ENCODE measurements around the gene MED31.

MED31 gene

GRCh38 chr17:6651919-6652452 lies 581 bp upstream of the MED31 start:
- peak overlapping the region; percentile 93 for H3K18ac ChIP-seq (ENCODE audit: low read length)
- H3K4ac ChIP-seq (ENCODE audit: low read length) = peak overlapping the region; percentile 81
- peak overlapping the region; percentile 89 for H4K8ac ChIP-seq (ENCODE audit: low read depth, low read length)
- WGBS, 2 donors (ENCODE audit: extremely low coverage in 2 of 2, insufficient read length in 2 of 2, insufficient replicate concordance in 1 of 2) = no CpG with 5 or more reads among the region's 47 CpGs
- H3K27ac ChIP-seq (replicated peaks; ENCODE audit: low read length) = no peak overlapping the region
- H2BK5ac ChIP-seq (ENCODE audit: low read length) = peak overlapping the region; percentile 62
- no peak for DNase-seq (ENCODE audit: low spot score)
- peak overlapping the region; percentile 96 for H2BK12ac ChIP-seq (ENCODE audit: low read length)
- peak overlapping the region; percentile 97 for H2AK5ac ChIP-seq (ENCODE audit: low read depth, low read length)
- peaks cover 17 to 34% of the 10 kb centered on the region in 2 donors for H3K4me1 ChIP-seq (ENCODE audit: control insufficient read depth in 2 of 2, insufficient read depth in 1 of 2, low read depth in 1 of 2, low read length in 2 of 2)
- peak overlapping the region; percentile 82 for H3K9ac ChIP-seq (ENCODE audit: low read depth, low read length, poor library complexity)
- peaks cover 3 to 34% of the 10 kb centered on the region in 2 donors for H3K36me3 ChIP-seq (replicated peaks in 1 of 2; ENCODE audit: control insufficient read depth in 2 of 2, insufficient read depth in 2 of 2, low read length in 2 of 2)
- peaks cover 0 to 21% (median 19%) of the 10 kb centered on the region in 3 experiments for H3K27me3 ChIP-seq (ENCODE audit: control insufficient read depth in 3 of 3, insufficient read depth in 3 of 3, low read depth in 1 of 3, low read length in 3 of 3)
- peak overlapping the region; percentile 72 for H3K4me2 ChIP-seq (ENCODE audit: insufficient read depth, low read length, poor library complexity, severe bottlenecking)
- peaks cover 4% of the 10 kb centered on the region for H3K79me1 ChIP-seq (ENCODE audit: low read depth, low read length)
- peak overlapping the region; percentile 95 for H2BK15ac ChIP-seq (ENCODE audit: low read length)
- H2BK120ac ChIP-seq (ENCODE audit: low read depth, low read length) = peak overlapping the region; percentile 85
- H3K4me3 ChIP-seq (ENCODE audit: low read length in 2 of 2) = peak overlapping the region; percentile 75 to 83
- peak overlapping the region; percentile 96 for H2AFZ ChIP-seq (ENCODE audit: low read length)
- H3K23ac ChIP-seq (ENCODE audit: low read depth, low read length, poor library complexity) = peak overlapping the region; percentile 77
- peaks cover 0 to 3% of the 10 kb centered on the region in 2 donors for H3K9me3 ChIP-seq (replicated peaks in 1 of 2; ENCODE audit: control insufficient read depth in 2 of 2, insufficient read depth in 1 of 2, low read depth in 1 of 2, low read length in 2 of 2)
- no peak overlapping the region for H4K91ac ChIP-seq (ENCODE audit: low read depth, low read length, poor library complexity)
- H3K14ac ChIP-seq (ENCODE audit: low read length) = no peak overlapping the region

DNA sequence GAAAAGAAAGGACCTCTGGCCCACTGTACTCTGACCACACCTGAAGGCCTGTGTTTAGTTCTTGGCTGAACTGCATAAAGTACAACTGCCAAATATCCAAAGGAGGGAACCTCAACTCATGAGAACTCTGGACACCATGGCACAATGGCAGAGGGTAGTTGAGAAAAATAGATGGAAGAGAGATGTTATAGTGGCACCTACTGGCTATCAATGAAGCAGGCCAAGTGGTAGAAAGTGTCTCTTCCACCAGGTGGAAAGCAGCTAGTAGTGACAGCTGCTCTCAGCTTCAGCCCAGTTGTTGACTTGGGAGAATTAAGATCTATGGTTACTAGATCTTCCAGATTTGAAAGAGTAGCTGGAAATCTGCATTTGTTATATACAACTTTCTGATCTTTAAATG lies 3.2 kb downstream of the MED31 start:
- H3K9me3 ChIP-seq (replicated peaks in 1 of 2; ENCODE audit: control insufficient read depth in 2 of 2, insufficient read depth in 1 of 2, low read depth in 1 of 2, low read length in 2 of 2) = peaks cover 0 to 3% of the 10 kb centered on the region in 2 donors
- peaks cover 7 to 14% of the 10 kb centered on the region in 2 donors for H3K4me1 ChIP-seq (ENCODE audit: control insufficient read depth in 2 of 2, insufficient read depth in 1 of 2, low read depth in 1 of 2, low read length in 2 of 2)
- peaks cover 4% of the 10 kb centered on the region for H3K79me1 ChIP-seq (ENCODE audit: low read depth, low read length)
- no peak overlapping the region for H4K8ac ChIP-seq (ENCODE audit: low read depth, low read length)
- no peak overlapping the region for H3K4me3 ChIP-seq (ENCODE audit: low read length in 2 of 2)
- H2BK120ac ChIP-seq (ENCODE audit: low read depth, low read length) = no peak overlapping the region
- H3K27me3 ChIP-seq (ENCODE audit: control insufficient read depth in 3 of 3, insufficient read depth in 3 of 3, low read depth in 1 of 3, low read length in 3 of 3) = no peaks in the 10 kb centered on the region
- peaks cover 7 to 72% of the 10 kb centered on the region in 2 donors for H3K36me3 ChIP-seq (replicated peaks in 1 of 2; ENCODE audit: control insufficient read depth in 2 of 2, insufficient read depth in 2 of 2, low read length in 2 of 2)
- H3K23ac ChIP-seq (ENCODE audit: low read depth, low read length, poor library complexity) = no peak overlapping the region
- no peak overlapping the region for H3K18ac ChIP-seq (ENCODE audit: low read length)
- no peak overlapping the region for H2AFZ ChIP-seq (ENCODE audit: low read length)
- no peak for DNase-seq (ENCODE audit: low spot score)
- no peak overlapping the region for H3K9ac ChIP-seq (ENCODE audit: low read depth, low read length, poor library complexity)
- H4K91ac ChIP-seq (ENCODE audit: low read depth, low read length, poor library complexity) = no peak overlapping the region
- no peak overlapping the region for H3K14ac ChIP-seq (ENCODE audit: low read length)
- H2AK5ac ChIP-seq (ENCODE audit: low read depth, low read length) = no peak overlapping the region
- H2BK15ac ChIP-seq (ENCODE audit: low read length) = no peak overlapping the region
- no peak overlapping the region for H3K4me2 ChIP-seq (ENCODE audit: insufficient read depth, low read length, poor library complexity, severe bottlenecking)
- H2BK5ac ChIP-seq (ENCODE audit: low read length) = no peak overlapping the region
- no peak overlapping the region for H2BK12ac ChIP-seq (ENCODE audit: low read length)
- no peak overlapping the region for H3K4ac ChIP-seq (ENCODE audit: low read length)
- H3K27ac ChIP-seq (replicated peaks; ENCODE audit: low read length) = no peak overlapping the region

DNA sequence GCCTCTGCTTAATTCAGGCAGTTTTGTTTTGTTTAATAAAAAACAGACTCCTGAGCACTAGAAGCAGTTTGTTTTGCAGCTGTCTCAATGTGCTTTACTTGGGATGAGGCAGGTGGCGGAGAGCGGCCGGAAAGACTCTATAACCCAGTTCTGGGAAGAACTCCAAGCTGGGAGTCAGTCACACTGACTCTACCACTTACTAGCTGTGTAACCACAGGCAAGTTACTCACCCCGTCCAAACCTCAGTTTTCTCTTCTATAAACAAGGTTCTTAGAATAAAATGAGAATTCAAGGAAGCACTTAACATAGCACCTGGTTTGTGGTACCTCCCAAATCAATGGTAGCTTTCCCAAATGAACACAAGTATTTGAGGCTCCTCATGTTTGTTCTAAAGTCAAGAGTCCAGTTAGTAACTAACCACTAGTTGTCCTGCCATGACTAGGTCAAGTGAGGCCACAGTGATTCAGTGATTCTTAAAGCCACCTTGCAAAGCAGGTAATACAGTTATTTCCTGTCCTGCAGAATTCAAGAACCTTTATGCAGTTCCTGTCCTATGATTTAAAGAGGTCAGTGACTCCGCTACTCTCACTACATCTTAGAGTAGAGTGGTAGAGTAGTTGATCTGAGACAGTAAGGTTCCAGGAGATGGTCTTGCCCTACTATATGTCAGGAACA lies 7.8 kb downstream of the MED31 start:
- H3K9me3 ChIP-seq (replicated peaks in 1 of 2; ENCODE audit: control insufficient read depth in 2 of 2, insufficient read depth in 1 of 2, low read depth in 1 of 2, low read length in 2 of 2) = no peaks in the 10 kb centered on the region
- H3K4me2 ChIP-seq (ENCODE audit: insufficient read depth, low read length, poor library complexity, severe bottlenecking) = no peak overlapping the region
- no CpG with 5 or more reads among the region's 5 CpGs for WGBS, 2 donors (ENCODE audit: extremely low coverage in 2 of 2, insufficient read length in 2 of 2, insufficient replicate concordance in 1 of 2)
- H3K4ac ChIP-seq (ENCODE audit: low read length) = no peak overlapping the region
- no peak for DNase-seq (ENCODE audit: low spot score)
- H3K23ac ChIP-seq (ENCODE audit: low read depth, low read length, poor library complexity) = no peak overlapping the region
- H3K4me1 ChIP-seq (ENCODE audit: control insufficient read depth in 2 of 2, insufficient read depth in 1 of 2, low read depth in 1 of 2, low read length in 2 of 2) = peaks cover 9 to 13% of the 10 kb centered on the region in 2 donors
- no peak overlapping the region for H2BK12ac ChIP-seq (ENCODE audit: low read length)
- H4K8ac ChIP-seq (ENCODE audit: low read depth, low read length) = no peak overlapping the region
- no peak overlapping the region for H3K18ac ChIP-seq (ENCODE audit: low read length)
- no peak overlapping the region for H3K27ac ChIP-seq (replicated peaks; ENCODE audit: low read length)
- H2BK15ac ChIP-seq (ENCODE audit: low read length) = no peak overlapping the region
- no peak overlapping the region for H4K91ac ChIP-seq (ENCODE audit: low read depth, low read length, poor library complexity)
- H3K27me3 ChIP-seq (ENCODE audit: control insufficient read depth in 3 of 3, insufficient read depth in 3 of 3, low read depth in 1 of 3, low read length in 3 of 3) = no peaks in the 10 kb centered on the region
- no peak overlapping the region for H2BK120ac ChIP-seq (ENCODE audit: low read depth, low read length)
- H2AFZ ChIP-seq (ENCODE audit: low read length) = no peak overlapping the region
- no peak overlapping the region for H2AK5ac ChIP-seq (ENCODE audit: low read depth, low read length)
- no peak overlapping the region for H3K4me3 ChIP-seq (ENCODE audit: low read length in 2 of 2)
- H3K9ac ChIP-seq (ENCODE audit: low read depth, low read length, poor library complexity) = no peak overlapping the region
- peaks cover 15% of the 10 kb centered on the region for H3K79me1 ChIP-seq (ENCODE audit: low read depth, low read length)
- H3K14ac ChIP-seq (ENCODE audit: low read length) = no peak overlapping the region
- H2BK5ac ChIP-seq (ENCODE audit: low read length) = no peak overlapping the region
- peaks cover 4 to 66% of the 10 kb centered on the region in 2 donors for H3K36me3 ChIP-seq (replicated peaks in 1 of 2; ENCODE audit: control insufficient read depth in 2 of 2, insufficient read depth in 2 of 2, low read length in 2 of 2)

DNA sequence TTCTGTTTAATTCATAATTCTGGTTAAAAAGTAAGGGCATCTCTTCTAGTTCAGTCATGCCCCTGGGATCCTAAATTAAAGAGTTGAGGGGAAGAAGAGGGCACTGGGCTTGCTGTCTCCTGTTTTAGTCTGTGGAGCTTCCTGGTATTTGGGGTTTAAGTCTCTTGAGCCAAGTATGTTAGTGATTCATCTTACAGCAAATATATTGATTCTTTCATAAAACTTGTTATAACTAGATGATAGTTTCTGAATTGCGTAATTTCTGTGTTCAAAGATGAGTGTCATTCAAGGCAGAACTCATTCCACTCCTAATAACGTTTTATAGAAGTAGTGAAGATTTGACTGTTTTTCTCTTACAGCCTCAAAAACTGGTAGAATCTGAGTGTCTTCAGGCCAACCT lies 8.8 kb downstream of the MED31 start:
- H3K9me3 ChIP-seq (replicated peaks in 1 of 2; ENCODE audit: control insufficient read depth in 2 of 2, insufficient read depth in 1 of 2, low read depth in 1 of 2, low read length in 2 of 2) = no peaks in the 10 kb centered on the region

More for the DNA sequence above, 8.8 kb downstream of the MED31 start:
- Histone ChIP-seq H3K18ac (ENCODE audit: low read length) (no peak overlapping the region), H2BK120ac (ENCODE audit: low read depth, low read length) (no peak overlapping the region), H3K4me3 (ENCODE audit: low read length in 2 of 2) (no peak overlapping the region), H3K27me3 (ENCODE audit: control insufficient read depth in 3 of 3, insufficient read depth in 3 of 3, low read depth in 1 of 3, low read length in 3 of 3) (no peaks in the 10 kb centered on the region), H2BK15ac (ENCODE audit: low read length) (no peak overlapping the region), H3K36me3 (replicated peaks in 1 of 2; ENCODE audit: control insufficient read depth in 2 of 2, insufficient read depth in 2 of 2, low read length in 2 of 2) (peaks cover 4 to 58% of the 10 kb centered on the region in 2 donors), H2BK12ac (ENCODE audit: low read length) (no peak overlapping the region), H4K91ac (ENCODE audit: low read depth, low read length, poor library complexity) (no peak overlapping the region), H2AFZ (ENCODE audit: low read length) (no peak overlapping the region), H3K27ac (replicated peaks; ENCODE audit: low read length) (no peak overlapping the region), H2AK5ac (ENCODE audit: low read depth, low read length) (no peak overlapping the region), H3K4me2 (ENCODE audit: insufficient read depth, low read length, poor library complexity, severe bottlenecking) (no peak overlapping the region), H3K4ac (ENCODE audit: low read length) (no peak overlapping the region), H3K23ac (ENCODE audit: low read depth, low read length, poor library complexity) (no peak overlapping the region), H3K14ac (ENCODE audit: low read length) (no peak overlapping the region), H3K79me1 (ENCODE audit: low read depth, low read length) (peaks cover 24% of the 10 kb centered on the region), H2BK5ac (ENCODE audit: low read length) (no peak overlapping the region), H3K4me1 (ENCODE audit: control insufficient read depth in 2 of 2, insufficient read depth in 1 of 2, low read depth in 1 of 2, low read length in 2 of 2) (peaks cover 9 to 13% of the 10 kb centered on the region in 2 donors), H3K9ac (ENCODE audit: low read depth, low read length, poor library complexity) (no peak overlapping the region), H4K8ac (ENCODE audit: low read depth, low read length) (no peak overlapping the region)
- no peak for DNase-seq (ENCODE audit: low spot score)
- WGBS, 2 donors (ENCODE audit: extremely low coverage in 2 of 2, insufficient read length in 2 of 2, insufficient replicate concordance in 1 of 2) = no CpG with 5 or more reads among the region's 2 CpGs
